Measurements from ENCODE around the gene SASH1. TPM values are rescaled to one million over a fixed set of nuclear protein-coding genes. Genes with fewer than 3 reads are reported as not detected.

SASH1 gene
- polyA plus RNA-seq, 1 donor from 2014 or later: 7.0 TPM

DNA sequence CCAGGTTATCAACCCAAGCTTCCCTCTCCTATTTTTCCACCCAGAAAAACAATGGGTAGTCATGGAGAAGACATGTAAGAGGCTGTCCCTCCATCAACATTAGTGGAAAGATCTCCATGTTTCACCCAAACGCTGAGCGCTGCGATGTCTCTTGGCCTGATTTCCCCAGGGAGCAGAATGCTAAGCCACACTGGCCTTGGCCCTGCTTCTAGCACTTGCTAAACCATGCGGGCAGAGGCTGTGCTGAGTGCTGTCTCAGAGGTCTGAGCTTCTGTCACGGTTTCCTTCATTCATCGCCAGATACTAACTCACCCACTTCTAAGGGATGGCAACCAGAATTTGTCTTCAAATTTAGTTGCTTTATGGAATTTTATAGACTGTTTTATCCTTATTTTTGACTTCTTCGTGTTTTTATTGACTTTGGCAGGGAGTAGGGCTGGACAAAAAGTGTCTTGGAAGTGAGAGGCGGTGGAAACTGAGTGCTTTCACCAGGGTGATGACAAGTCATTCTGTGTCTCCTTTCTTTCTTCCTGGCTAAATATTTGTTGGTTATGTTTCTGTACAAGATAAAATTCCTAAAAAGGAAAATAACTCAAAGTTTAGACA, 222.8 kb downstream of the SASH1 start:
- H3K36me3 ChIP-seq (ENCODE audit: insufficient read depth, low read length): no peaks in the 10 kb centered on the region
- no peaks in the 10 kb centered on the region for H3F3A ChIP-seq (ENCODE audit: insufficient read depth, low read length, poor library complexity, severe bottlenecking)
- H3K27ac ChIP-seq (ENCODE audit: low read length): no peak overlapping the region
- H3K4me3 ChIP-seq (ENCODE audit: low read length): no peak overlapping the region
- no peaks in the 10 kb centered on the region for H3K27me3 ChIP-seq (ENCODE audit: insufficient read depth, low read depth, low read length)
- TF ChIP-seq TAF1 (IDR thresholded peaks at IDR 0.05; ENCODE audit: low read depth) (no peak), POLR2AphosphoS5 (IDR thresholded peaks at IDR 0.05) (no peak), MXI1 (conservative IDR thresholded peaks at IDR 0.05; ENCODE audit: poor library complexity, severe bottlenecking) (no peak), RAD21 (conservative IDR thresholded peaks at IDR 0.05) (no peak), SMC3 (conservative IDR thresholded peaks at IDR 0.05; ENCODE audit: poor library complexity) (no peak), EP300 (conservative IDR thresholded peaks at IDR 0.05; ENCODE audit: poor library complexity, severe bottlenecking) (no peak), EZH2 (IDR thresholded peaks at IDR 0.05; ENCODE audit: borderline replicate concordance, insufficient read depth, low read length, poor library complexity, severe bottlenecking) (no peak)
- TF ChIP-seq, protein P1, sequence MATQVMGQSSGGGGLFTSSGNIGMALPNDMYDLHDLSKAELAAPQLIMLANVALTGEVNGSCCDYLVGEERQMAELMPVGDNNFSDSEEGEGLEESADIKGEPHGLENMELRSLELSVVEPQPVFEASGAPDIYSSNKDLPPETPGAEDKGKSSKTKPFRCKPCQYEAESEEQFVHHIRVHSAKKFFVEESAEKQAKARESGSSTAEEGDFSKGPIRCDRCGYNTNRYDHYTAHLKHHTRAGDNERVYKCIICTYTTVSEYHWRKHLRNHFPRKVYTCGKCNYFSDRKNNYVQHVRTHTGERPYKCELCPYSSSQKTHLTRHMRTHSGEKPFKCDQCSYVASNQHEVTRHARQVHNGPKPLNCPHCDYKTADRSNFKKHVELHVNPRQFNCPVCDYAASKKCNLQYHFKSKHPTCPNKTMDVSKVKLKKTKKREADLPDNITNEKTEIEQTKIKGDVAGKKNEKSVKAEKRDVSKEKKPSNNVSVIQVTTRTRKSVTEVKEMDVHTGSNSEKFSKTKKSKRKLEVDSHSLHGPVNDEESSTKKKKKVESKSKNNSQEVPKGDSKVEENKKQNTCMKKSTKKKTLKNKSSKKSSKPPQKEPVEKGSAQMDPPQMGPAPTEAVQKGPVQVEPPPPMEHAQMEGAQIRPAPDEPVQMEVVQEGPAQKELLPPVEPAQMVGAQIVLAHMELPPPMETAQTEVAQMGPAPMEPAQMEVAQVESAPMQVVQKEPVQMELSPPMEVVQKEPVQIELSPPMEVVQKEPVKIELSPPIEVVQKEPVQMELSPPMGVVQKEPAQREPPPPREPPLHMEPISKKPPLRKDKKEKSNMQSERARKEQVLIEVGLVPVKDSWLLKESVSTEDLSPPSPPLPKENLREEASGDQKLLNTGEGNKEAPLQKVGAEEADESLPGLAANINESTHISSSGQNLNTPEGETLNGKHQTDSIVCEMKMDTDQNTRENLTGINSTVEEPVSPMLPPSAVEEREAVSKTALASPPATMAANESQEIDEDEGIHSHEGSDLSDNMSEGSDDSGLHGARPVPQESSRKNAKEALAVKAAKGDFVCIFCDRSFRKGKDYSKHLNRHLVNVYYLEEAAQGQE (IDR thresholded peaks at IDR 0.05; ENCODE audit: borderline replicate concordance): no peak
- TF ChIP-seq, protein P2, sequence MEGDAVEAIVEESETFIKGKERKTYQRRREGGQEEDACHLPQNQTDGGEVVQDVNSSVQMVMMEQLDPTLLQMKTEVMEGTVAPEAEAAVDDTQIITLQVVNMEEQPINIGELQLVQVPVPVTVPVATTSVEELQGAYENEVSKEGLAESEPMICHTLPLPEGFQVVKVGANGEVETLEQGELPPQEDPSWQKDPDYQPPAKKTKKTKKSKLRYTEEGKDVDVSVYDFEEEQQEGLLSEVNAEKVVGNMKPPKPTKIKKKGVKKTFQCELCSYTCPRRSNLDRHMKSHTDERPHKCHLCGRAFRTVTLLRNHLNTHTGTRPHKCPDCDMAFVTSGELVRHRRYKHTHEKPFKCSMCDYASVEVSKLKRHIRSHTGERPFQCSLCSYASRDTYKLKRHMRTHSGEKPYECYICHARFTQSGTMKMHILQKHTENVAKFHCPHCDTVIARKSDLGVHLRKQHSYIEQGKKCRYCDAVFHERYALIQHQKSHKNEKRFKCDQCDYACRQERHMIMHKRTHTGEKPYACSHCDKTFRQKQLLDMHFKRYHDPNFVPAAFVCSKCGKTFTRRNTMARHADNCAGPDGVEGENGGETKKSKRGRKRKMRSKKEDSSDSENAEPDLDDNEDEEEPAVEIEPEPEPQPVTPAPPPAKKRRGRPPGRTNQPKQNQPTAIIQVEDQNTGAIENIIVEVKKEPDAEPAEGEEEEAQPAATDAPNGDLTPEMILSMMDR (IDR thresholded peaks at IDR 0.05; ENCODE audit: poor library complexity, severe bottlenecking): no peak
- H3K9ac ChIP-seq (ENCODE audit: low read length): no peak overlapping the region
- H3K4me2 ChIP-seq (ENCODE audit: low read length): no peak overlapping the region
- no peaks in the 10 kb centered on the region for H3K79me2 ChIP-seq (replicated peaks; ENCODE audit: insufficient read depth, low read length)
- no peaks in the 10 kb centered on the region for H4K20me1 ChIP-seq (ENCODE audit: insufficient read depth)
- no peak overlapping the region for H2AFZ ChIP-seq (ENCODE audit: low read depth, low read length)
- no peaks in the 10 kb centered on the region for H3K9me2 ChIP-seq (ENCODE audit: insufficient read depth, low read length)
- no peaks in the 10 kb centered on the region for H3K9me3 ChIP-seq (ENCODE audit: low read length)

DNA sequence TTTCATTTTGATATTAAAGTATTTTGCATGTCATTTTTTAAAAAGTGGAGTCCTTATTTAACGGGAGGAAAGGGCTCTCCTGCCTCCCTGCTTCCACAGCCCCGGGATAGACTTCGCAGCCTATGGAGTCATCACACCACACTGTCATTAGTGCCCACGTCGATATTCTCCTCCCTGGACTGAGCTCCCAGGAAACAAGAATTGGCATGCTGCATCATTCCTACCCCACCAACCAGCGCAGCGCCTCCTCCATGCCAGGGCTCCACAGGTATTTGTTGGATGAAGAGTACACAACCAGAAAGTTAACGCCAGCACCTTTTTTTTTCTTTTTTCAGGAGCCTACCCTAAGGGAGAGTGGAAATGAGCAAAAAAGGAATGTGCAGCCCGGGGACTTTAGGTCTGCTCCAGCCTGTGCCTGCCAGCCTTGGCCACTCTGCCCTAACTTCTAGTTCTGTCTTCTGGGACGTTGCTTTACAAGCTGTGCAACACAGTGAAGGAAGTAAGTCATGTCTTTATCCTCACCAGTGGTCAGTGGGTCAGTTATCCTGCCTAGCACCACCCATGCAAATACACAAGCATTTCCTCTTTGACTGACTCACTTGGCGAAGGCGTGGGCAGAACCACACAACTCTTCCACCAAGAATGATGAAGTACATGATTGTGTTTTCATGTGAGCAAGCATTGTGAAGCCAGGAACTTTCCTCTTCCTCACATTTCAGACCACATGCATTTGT, 223.5 kb downstream of the SASH1 start:
- TF ChIP-seq EP300 (conservative IDR thresholded peaks at IDR 0.05; ENCODE audit: poor library complexity, severe bottlenecking) (no peak), TAF1 (IDR thresholded peaks at IDR 0.05; ENCODE audit: low read depth) (no peak), RAD21 (conservative IDR thresholded peaks at IDR 0.05) (no peak), EZH2 (IDR thresholded peaks at IDR 0.05; ENCODE audit: borderline replicate concordance, insufficient read depth, low read length, poor library complexity, severe bottlenecking) (no peak), POLR2AphosphoS5 (IDR thresholded peaks at IDR 0.05) (no peak), MXI1 (conservative IDR thresholded peaks at IDR 0.05; ENCODE audit: poor library complexity, severe bottlenecking) (no peak), SMC3 (conservative IDR thresholded peaks at IDR 0.05; ENCODE audit: poor library complexity) (no peak)
- Histone ChIP-seq H3K27ac (ENCODE audit: low read length) (no peak overlapping the region), H3K79me2 (replicated peaks; ENCODE audit: insufficient read depth, low read length) (no peaks in the 10 kb centered on the region), H4K20me1 (ENCODE audit: insufficient read depth) (no peaks in the 10 kb centered on the region), H3K27me3 (ENCODE audit: insufficient read depth, low read depth, low read length) (no peaks in the 10 kb centered on the region), H3K9me2 (ENCODE audit: insufficient read depth, low read length) (no peaks in the 10 kb centered on the region), H3F3A (ENCODE audit: insufficient read depth, low read length, poor library complexity, severe bottlenecking) (no peaks in the 10 kb centered on the region), H2AFZ (ENCODE audit: low read depth, low read length) (no peak overlapping the region), H3K4me2 (ENCODE audit: low read length) (no peak overlapping the region), H3K36me3 (ENCODE audit: insufficient read depth, low read length) (no peaks in the 10 kb centered on the region), H3K9me3 (ENCODE audit: low read length) (no peaks in the 10 kb centered on the region), H3K4me3 (ENCODE audit: low read length) (no peak overlapping the region), H3K9ac (ENCODE audit: low read length) (no peak overlapping the region)

Measured in neural cell (in vitro differentiated cells).